ENCODE measurements around the gene KDM5C.
A peak's percentile ranks its signal among the peaks of the same experiment; 100 is the strongest.
"Not testable (repeated sequence)": the region's sequence is repeated elsewhere in the genome, so short reads cannot be mapped to it uniquely, and the experiment has no call there.

Gene KDM5C

GRCh38 chrX:53190363-53190960 is 34.5 kb downstream of the KDM5C start:
- DNase-seq (ENCODE audit: low read depth), result no peak

- no peak for DNase-seq (ENCODE audit: low read depth)
Measured at GRCh38 chrX:53188763-53189162, 36.2 kb downstream of the KDM5C start.

DNA sequence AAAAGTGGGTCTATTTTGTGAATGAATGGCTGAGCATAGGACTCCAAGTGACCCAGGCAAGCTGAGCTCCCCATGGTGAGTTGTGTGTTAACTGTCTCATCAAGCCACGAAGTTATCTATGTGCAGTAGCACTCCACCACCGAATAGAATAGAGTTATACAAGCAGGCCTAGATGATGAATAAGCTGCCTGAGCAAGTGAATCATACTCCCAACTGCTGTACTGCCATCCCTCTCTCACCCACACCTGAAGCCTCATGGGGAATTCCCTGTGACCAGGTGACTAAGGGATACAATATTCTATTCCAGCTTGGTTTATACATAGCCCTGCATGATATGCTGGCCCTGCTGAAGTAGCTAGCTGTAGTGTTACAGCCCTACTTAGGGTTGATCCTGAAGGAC is 38.7 kb downstream of the KDM5C start:
- peak; percentile 37 for DNase-seq (ENCODE audit: low read depth)

GRCh38 chrX:53184836-53185235 is 40.2 kb downstream of the KDM5C start:
- peak; percentile 40 for DNase-seq (ENCODE audit: low read depth)

DNA sequence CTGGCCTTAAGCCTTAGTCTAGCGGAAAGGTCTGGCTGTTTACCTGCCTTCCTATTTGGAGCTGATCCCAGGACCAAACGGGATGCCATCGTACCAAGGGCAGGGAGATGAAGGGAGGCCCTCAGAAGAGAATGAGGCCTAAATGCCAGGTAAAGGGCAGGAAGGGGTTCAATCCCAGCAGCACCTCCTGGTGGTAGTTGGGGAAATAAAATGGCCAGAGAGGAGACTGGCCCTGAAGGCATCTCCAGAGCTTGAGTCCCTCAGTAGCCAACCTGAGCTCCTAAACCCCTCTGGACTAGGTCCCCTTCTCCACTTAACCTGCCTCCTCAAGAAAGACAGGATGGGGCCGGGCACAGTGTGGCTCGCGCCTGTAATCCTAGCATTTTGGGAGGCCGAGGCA is 53.7 kb downstream of the KDM5C start:
- DNase-seq (ENCODE audit: low read depth), result no peak

DNA sequence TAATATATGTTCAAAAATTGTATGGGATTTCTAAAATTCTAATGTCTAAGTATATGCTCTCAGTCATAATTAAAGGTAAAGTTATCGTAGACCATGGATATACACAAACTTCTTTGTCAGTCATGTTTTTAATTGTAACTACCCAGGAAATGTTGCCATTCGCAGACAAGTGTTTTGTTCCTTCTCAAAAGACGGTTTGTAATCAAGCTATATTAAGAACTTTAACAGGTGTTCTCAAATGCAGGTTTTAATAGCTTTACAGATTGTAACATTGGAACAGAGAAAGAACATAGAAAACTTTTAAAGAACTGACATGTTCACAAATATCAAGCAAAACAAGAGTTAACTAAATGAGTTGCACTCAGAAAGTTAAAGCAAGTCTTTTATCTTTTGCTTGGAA is 58.9 kb downstream of the KDM5C start:
- no peak for DNase-seq (ENCODE audit: low read depth)

DNA sequence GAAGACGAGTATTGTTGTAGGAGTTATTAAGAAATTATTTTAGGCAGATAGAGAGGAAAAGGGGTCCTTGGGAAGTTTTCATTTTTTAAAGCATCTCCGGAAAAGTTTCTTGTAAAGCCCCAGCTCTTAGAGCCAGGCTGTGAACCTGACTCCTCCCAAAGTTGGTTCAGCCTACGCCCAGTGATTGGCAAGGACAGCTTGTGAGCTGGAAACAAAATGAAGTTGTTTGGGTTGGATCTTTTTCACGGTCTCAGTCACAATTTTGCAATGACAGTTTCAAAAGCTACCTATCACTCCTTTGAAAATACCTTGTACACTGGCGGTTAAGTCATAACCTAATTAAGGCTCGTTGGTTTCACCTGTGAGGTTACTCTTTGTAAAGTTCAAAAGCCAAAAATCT is 60.4 kb downstream of the KDM5C start:
- not testable (repeated sequence) for DNase-seq (ENCODE audit: low read depth)

GRCh38 chrX:53163436-53163835 is 61.6 kb downstream of the KDM5C start:
- DNase-seq (ENCODE audit: low read depth), result no peak

GRCh38 chrX:53160297-53160983 is 64.6 kb downstream of the KDM5C start:
- DNase-seq (ENCODE audit: low read depth), result no peak

- no peak for DNase-seq (ENCODE audit: low read depth)
Measured at GRCh38 chrX:53159184-53159583, 65.8 kb downstream of the KDM5C start.

DNA sequence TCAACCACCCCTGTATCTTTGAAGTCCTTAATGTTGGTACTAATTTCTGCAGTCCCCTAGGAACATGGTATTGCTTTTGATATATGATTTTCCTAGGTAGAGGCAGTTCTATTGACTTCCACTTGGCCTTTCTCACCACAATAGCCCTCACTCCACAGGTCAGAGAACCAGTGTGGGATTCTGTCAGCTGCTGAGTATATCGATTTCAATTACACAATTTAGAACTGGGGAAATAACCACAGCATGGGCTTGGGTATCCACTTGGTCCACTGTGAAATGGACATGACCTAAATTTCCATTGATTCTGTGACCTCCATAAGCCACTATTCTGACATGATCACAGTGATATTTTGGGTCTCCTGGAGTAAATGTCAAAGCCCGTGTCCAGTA is 68.8 kb downstream of the KDM5C start:
- no peak for DNase-seq (ENCODE audit: low read depth)

GRCh38 chrX:53155512-53156206 is 69.3 kb downstream of the KDM5C start:
- no peak for DNase-seq (ENCODE audit: low read depth)

DNA sequence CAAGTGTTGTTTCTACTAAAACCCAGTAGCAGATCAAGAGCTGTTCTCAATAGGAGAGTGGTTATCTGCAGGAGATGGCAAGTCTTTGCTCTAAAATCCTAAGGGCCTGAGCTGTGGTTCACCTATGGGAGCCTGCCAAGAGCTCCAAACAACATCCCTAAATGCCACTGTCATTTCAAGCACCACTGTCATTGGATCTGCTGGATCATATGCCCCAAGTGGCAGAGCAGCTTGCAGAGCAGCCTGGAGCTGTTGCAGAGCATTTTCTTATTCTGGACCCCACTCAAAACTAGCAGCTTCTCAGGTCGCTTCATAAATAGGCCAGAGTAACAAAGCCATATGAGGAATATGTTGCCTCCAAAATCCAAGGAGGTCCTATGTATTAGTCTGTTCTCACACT is 71.4 kb downstream of the KDM5C start:
- no peak for DNase-seq (ENCODE audit: low read depth)

Measured in non-pigmented ciliary epithelial cell (primary cell).